HG02763 (cell line): Measurements from ENCODE around the gene SRGAP3.
"Not testable (repeated sequence)": the region's sequence is repeated elsewhere in the genome, so short reads cannot be mapped to it uniquely, and the experiment has no call there.

Experiments
- ATAC-seq: cut with Tn5 transposase; IDR thresholded peaks from one replicate; pipeline ENCODE4 v1.9.1; 2021; ENCODE audit warnings: mild to moderate bottlenecking, moderate library complexity; ENCODE audit not compliant: unreplicated experiment

The SRGAP3 gene

DNA sequence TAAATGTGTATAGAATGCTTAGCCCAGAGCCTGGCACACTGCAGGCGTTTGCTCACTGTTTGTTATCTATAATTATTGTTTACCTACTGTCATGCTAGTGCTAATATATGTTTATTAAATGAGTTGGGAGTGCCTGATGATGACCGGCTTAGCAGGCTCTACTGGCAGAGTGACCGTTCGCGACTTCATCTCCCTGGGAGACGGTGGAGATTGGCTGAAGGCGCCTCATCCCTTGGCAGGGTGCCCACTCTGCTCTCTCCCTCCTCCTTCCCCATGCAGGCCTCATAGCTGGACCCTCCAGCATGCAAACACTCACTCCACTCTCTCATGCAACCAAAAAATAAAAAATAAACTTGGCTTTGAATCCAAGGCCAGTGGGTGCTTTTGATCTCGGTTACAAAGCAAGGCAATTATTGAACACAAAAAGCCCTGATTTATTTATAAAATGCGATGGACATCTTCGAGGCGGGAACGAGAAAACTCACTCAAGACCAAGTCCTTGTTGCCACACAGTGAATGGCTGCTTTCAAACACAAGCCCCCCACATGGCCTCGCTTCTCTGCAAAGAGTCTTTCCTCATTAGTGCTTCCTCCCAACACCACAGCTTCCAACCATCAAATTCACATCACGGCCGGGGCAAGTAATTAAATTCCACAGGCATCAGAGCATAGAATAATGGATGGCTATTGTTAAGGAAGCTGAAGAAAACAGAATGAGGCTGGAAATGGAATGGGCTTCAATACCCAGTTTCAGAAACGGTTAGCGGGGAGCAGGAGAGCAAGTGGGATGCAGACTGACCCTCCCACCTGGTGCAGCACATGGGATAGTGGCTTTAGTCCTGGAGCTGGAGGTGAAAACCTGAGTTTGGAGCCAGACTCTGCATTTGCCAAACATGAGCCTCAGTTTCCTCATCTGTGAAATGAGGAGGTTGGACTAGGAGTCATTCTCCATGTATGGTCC lies 150.4 kb downstream of the SRGAP3 start:
- ATAC-seq, result no peak

DNA sequence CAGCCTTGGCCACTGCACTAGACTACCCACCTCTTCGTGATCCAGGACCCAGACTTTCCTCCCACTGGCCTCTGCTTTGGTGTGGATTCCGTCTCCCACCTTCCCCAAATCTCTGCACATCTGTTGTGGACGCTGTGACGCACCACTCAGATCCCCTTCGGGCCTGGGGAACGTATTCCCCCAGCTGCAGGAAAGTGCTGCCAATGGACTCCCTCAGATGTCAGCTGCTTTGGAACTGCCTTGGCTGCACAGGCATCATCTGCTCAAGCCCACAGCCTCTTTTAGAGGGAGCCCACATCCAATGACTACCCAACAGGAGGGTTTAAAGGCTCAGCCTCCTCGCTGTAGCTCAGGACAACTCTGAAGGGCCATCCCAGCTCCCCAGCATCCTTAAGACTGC lies 152.0 kb downstream of the SRGAP3 start:
- ATAC-seq, result no peak

DNA sequence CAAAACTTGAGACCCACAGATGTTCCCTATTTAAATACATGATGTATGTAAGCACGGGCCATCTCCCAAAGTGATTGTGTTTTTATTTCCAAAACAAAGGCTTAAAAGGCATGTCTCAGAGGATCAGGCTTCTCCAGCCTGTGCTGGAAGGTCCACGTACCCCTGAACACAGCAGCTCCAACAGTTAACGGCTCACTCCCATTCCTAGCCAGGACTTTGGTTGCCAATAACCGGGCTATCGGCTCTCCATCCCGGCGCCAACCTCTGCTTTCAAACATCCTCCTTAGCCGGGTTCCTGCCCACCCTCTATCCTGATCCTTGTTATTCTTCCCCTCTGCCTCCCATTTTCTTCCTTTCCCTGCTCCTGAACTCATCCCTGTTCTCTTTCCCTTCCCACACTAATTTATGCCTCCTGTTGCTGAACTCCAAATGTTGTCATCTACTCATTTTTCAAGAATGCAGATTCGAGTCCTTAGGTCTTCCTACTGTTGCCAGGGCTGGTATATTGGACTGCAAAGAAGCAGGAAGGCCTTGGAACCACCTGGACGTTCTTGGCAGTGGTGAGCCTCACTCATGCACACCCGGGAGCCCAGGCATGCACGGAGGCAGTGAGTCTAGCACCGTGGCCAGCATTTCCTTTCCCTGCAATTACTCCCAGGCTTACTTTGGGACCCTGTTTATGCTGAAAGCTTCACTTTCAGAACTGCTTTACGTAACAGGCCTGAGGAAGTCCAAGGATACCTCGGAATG lies 157.8 kb downstream of the SRGAP3 start:
- ATAC-seq, result no peak

DNA sequence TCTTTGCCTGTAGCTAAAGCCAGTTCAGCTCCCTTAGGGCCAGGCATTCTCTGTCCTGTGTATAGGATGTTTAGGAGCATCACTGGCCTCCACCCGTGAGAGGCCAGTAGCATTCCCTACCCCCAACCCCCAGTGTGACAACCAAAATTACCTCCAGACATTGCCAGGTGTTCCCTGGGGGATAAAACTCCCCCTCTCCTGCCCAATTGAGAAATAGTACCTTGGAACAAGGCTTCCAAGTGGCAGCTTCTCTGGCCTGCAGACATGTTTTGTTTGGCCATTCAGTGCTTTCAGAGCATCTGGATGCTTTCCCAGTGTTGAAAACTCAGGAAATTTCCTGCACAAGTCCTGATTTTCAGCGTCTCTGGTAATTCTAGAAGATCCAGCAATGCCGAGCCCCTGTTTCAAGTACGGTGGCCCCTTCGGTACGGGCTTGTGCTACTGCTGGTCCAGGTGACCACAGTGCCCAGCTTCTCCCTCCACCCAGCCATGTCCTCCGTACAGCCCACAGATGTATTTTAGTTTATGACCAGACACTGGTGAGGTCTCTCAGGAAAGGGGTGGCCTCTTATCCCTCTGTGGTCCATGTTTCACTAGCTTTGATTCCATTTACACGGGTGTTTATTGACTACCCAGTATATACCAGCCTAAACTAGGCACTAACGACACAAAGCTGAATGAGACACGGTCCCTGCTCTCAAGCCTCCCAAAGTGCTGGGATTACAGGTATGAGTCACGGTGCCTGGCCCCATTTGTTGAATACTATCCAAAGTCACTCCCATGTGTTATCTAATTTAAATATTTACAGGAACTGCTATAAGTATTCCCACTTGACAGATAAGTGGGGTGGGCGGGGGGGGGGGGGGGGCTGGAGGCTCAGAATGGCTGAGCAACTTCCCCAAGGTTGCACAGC lies 160.7 kb downstream of the SRGAP3 start:
- no peak for ATAC-seq

DNA sequence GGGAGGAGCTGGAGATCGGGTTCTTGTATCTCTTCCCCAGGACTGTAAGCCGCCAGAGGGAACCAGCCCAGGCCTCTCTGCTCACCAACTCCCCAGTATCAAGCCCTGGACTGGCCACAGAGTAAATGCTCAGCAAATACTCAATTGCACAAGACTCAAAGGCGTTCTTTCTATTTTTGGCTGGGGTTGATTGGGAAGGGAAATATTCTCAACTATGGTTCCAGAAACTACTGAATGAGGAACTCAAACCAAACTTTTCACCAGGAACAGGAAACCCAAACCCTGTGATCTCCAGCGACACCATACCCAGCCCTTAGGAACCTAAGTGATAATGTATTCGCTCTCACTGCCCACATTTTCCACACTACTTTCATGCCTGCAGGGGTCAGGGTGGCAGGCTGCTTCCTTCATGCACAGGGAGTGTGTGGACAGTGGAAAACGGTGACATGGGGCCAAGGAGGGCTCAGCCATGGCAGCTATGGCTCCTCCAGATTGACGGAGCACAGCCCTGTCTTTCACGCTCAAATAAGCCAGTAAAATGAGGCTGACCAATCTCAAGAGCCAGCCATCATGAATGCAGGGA lies 161.5 kb downstream of the SRGAP3 start:
- ATAC-seq, result no peak

DNA sequence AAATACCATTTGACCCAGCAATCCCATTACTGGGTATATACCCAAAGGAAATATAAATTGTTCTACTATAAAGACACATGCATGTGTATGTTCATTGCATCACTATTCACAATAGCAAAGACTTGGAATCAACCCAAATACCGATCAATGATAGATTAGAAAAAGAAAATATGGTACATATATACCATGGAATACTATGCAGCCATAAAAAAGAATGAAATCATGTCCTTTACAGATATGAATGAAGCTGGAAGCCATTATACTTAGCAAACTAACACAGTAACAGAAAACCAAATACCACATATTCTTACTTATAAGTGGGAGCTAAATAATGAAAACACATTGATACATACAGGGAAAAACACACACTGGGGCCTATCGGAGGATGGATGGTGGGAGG lies 164.0 kb downstream of the SRGAP3 start:
- not testable (repeated sequence) for ATAC-seq

DNA sequence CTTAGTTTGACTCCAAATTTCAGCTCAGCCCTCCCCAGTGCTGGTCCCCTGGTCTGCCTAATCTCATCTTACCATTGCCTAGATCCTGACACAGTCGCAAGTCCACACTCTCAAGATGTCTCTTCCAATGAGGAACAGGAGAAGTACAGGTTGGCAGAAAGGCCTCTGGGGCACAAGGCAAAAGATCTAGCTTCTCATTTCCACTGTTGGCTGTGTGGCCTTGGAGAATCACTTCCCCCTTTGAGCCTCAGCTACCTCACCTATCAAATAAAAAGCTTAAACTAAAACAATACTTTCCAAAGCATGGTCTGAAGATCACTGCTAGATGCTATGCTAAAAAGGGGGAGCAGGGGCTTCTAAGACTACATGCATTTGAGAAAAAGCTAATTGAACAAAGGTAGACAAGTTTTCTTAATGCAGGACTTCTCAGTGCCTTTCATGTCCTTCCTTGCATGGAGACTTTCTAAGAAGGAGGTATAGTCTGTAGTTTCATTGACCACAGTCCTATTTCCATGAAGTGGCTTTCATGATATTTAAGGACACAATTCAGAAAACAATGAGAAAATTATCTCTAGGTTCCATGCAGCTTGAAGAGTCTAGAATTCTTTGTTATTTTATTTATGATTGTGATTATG lies 168.1 kb downstream of the SRGAP3 start:
- ATAC-seq, result no peak

DNA sequence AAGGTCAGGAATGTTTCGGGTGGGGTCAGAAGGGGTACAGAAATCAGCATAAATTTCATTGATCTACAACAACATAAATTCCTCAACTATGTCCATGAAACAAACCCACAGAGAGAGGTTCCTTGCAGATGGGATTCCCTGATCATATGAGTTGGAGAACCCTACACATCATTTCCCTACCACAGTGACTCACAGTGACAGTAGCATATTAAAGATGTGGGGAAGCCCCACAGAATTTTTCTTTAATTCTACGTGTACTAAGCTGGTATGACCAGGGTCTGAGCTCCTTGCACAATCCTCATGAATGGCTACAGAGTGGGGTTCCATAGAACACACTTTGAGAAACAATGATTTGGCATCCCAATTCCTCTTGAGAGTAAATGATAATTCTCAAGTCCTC lies 169.3 kb downstream of the SRGAP3 start:
- no peak for ATAC-seq

DNA sequence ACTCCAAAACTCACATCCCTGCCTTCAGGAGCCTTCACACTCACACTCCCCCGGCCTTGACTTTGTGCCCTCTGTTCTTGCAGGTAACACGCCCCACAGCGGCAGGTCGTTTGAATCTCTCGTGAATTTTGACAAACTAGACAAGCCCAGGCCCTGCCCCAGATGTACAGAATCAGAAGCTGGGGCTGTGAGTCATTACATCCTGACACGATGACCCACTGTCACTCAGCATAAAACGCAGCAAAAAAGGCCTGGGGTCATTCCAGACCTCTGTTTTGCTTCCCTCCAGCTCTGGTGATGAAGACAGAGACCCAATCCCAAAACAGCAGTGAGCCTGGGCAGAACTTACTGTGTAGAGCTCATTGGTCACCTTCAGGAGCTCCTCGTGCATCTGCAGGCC lies 169.8 kb downstream of the SRGAP3 start:
- ATAC-seq, result no peak

DNA sequence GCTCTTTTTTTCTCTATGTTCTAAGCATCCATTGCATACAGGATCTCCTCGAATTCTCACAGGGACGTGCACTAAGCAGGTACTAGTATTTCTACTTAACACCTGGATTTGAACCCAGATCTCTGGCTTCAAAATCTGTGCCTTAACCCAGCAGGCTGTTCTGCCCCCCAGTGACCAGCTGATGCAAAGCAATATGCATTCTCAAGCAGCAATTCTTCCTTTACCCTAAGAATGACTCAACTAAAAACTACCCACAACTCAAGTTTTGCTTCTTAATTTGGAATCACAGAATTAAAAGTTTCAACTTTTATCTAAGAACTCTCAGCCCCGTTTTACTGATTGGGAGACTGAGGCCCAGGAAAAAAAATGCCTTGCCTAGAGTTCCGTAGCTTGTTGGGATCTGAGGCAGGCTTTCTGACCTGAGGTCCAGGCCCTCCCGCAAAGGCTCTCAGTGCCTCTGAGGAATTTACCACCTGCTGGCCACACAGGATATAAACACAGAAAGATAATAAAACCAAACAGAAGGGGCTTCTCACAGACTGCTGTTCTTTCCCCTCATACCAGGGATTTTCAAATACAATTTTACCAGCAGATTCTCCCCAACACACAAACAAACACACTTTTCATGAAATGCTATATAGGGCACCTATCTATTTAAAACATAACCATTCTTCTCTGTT lies 170.7 kb downstream of the SRGAP3 start:
- no peak for ATAC-seq

DNA sequence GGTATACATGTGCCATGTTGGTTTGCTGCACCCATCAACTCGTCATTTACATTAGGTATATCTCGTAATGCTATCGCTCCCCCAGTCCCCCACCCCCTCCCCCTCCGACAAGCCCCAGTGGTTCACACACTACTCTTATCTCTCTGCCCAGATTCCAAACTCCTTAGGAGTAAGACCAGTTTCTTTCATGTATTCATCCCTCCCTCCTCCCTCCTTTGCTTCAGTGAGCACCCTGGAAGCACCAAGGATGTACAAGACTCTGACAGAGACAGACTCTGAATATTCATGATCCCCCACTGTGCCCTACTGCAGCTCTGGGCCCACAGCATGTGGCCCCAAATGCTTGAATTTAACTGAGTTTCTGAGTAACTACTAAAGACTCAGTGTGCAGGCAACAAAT lies 172.4 kb downstream of the SRGAP3 start:
- ATAC-seq, result no peak

DNA sequence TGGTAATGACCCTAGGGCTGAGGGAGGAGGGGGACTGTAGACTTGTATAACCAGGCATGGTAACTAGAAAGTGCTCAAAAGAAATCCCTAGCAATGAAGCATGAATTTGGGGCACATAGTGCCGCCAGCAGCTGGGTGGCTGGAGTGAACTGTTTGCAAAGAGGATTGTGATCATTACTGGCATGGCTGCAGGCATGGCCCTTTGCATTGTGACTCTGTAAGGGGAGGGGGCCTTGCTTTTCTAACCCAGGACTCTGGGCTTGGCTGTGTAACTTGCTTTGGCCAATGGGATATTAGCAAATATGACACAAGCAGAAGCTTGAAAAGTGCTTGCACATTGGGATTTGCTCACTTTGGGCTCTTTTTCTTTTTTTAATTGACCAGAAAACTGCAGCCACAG lies 173.7 kb downstream of the SRGAP3 start:
- ATAC-seq, result no peak

DNA sequence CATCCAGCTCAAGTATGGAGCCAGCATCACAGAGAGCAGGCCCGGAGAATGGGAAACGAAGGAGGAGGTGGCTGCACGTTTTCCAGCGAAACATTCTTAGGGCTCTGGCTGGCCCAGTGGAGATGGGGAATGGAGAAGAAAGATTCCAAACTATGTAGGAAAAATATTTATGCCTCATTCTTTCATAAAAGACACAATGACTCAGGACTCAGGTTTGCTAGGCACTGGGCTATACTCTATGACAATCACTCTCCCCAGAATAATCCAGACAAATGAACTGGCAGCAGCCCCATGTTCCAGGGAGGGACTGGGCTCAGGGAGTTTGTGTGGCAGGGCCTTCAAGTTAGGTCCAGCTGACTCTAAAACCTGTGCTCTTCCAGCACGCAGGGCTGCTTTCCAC lies 175.4 kb downstream of the SRGAP3 start:
- ATAC-seq, result no peak

DNA sequence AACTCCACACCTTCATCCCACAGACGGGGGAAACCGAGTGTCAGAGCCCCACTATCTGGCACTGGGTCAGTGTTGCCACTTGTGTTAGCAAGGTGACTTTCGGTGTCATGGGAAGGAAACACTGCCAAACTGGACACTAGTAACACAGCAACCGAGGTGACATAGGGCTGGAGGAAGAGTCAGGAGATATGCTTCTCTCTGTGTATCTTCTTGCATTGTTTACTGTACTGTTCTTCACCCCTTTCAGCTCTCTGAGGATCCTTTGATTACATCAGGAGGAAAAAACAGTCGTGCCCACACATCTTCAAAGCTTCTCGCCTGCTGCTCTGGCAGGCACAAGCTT lies 176.8 kb downstream of the SRGAP3 start:
- no peak for ATAC-seq

DNA sequence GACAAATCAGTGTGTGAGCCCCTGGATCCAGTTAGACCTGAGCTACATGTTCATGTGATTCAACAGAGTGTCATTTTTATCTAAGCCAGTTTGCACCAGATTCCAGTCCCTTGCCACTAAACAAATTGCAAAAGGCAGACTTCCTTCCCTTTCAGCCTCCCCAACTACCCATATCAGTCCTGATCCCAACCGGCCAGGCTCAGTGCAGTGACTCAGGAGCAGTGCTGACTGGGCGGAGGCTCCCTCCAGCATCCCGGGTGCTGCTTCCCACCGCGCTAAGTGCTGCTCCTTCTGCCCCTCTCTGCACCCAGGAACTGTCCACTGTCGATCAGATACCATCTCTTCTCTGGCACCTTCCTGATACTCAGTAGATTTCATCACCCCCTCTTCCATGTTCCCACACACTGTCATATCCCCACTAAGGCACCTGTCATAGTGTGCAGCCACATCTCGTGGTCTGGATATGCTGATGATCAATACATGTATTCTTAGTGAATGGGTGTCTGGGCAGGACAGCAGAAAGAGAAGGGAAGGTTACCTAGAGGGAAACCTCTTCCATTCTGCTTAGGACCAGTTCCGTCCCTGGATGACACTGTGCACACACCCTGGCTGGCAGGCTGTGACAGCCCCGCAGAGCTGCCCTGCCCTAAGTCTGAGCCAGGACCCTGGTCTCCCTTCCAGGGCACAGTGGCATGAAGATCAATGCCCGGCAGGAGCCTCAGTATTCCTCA lies 177.3 kb downstream of the SRGAP3 start:
- no peak for ATAC-seq

DNA sequence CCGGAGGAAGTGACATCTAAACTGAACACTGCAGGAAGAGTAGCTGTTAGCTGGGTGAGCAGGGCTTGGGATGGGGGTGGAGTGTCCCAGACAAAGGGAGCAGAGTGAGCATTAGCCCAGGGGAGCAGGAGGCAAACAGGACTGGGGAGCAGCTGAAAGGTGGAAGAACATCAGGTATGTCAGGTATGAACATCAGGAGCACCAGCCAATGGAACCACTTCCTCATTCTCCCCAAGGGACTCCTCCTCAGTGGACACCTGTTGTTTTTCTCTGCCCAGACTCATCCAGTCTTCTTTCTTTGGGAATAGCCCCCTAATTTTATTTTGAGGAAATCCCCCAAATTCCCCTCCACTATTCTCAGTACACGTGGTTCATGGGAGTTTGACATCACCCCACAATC lies 178.5 kb downstream of the SRGAP3 start:
- no peak for ATAC-seq

DNA sequence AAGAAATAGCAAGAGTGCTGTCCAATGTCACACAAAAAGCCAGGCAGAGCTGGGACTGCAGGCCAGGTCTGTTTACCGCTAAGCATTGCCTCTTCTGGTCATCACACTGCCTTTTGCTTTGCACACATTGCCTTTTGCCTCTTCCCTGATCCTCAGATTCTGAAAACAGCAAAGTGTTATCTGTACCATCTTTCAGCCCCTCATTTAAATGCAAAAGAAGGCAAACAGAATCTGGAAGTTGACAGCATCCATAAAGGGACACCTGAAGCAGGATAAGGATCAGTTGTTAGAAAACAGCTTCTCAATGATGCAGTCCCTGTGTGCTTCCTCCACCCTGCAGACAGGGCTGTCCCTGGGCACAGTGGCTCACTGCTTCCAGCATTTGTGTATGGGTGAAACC lies 179.5 kb downstream of the SRGAP3 start:
- no peak for ATAC-seq

DNA sequence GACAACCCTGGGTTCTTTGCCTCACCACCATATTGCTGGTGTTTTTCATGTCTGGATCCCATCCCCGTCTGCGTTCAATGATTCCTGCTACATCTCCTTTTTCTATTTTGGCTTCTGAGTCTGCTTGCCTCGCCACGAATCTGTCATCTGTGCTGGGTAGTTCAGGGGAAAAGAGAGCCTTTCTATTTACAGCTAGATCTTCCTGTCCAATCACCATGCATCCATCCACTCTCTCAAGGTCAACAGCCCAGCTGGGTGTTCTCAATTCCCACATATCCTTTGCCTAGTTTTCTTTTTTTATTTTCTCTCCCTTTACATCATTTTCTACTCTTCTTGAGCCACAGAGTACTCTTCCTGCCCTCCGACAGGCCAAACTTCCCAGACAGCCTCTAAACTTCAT lies 181.4 kb downstream of the SRGAP3 start:
- no peak for ATAC-seq

DNA sequence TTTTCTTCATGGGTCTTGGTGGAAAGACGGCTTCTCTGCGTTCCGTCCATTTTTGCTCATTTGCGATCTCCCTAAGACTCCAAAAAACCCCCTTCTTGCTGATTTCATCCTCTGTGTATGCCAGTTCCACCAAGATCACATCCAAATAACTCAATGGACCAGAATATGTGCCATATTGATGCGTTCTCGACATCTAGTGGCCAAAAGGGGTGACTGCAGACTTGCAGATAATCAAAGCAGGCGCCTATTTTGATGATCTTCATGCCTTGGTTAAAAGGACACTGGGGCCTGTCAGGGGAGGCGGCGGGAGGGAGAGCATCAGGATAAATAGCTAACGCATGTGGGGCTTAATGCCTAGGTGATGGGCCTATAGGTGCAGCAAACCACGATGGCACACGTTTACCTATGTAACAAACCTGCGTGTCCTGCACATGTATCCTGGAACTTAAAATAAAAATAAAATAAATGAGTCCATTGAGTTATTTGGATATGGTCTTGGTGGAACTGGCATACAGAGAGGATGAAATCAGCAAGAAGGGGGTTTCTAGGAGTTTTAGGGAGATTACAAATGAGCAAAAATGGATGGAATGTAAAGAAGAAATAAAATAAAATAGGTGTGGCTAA lies 182.0 kb downstream of the SRGAP3 start:
- ATAC-seq, result no peak
